Gastroesophageal sphincter (tissue), 3 donors: ENCODE results near the gene NFIA.

Experiments
- CTCF ChIP-seq, 4 experiments: fragments of 200-600 bp in 2 of 4; fragments of 450-650 bp in 2 of 4; sonication (generic) in 1 of 4; IDR thresholded peaks; one replicate each; pipeline ENCODE4 v1.5.1; 2017 to 2019; ENCODE audit warnings: antibody characterized with exemption in 4 of 4, mild to moderate bottlenecking in 2 of 4, moderate library complexity in 2 of 4
- POLR2A ChIP-seq, 2 donors: fragments of 450-650 bp; IDR thresholded peaks; one replicate each; pipeline ENCODE4 v1.6.1; 2017; ENCODE audit warnings: antibody characterized with exemption in 2 of 2, mild to moderate bottlenecking in 2 of 2, moderate library complexity in 1 of 2
- POLR2AphosphoS5 ChIP-seq: sonication (generic); formaldehyde crosslinking; IDR thresholded peaks from one replicate; pipeline ENCODE4 v1.6.1; 2017; ENCODE audit warnings: antibody characterized with exemption

DNA sequence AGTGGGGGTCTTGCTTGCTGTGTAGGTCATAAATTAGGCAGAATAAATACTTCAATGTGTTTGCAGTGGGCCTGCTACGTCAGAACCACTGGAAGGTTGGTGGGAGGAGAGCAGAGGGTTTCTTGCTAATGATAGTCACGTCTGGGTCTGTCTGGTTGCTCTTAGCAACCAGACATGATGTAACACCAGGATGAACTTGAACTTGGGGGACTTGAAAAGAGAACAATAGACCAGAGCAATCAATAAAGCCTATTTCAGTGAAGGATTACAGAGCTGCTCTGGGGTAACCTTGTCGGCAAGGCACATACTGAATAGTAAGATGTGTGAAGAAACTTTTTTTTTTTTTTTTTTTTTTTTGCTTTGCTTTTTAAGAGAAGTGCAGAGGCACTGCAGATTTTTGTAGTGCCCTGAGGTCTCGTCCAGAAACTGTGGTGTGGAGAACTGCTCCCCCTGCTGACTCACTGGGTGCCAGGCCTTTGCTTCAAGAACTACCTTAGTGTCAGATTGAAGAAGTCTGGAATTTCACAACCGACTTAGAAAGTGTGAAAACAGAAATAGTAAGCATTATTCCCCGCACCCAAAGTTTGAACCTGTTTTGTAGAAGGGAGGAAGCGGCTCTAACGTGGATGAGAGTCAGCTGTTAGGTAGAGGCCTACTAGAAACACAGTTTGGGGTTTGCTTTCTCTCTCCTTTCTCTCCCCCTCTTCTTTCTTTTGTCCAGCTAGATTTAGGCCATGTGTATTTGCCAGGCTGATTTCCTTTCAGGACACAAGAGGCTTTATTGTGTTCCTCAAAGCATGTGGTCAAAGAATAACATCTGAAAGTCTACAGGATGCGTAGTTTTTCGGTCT, 371.0 kb downstream of the NFIA start:
- TF ChIP-seq CTCF (IDR thresholded peaks at IDR 0.05) (peak; percentile 41 to 85 (median 74)), POLR2AphosphoS5 (peak; percentile 63), POLR2A (IDR thresholded peaks at IDR 0.05) (no peak)
